Subcutaneous abdominal adipose tissue (tissue), 5 donors: ENCODE results near the gene TAAR1.
"Not testable (repeated sequence)": the region's sequence is repeated elsewhere in the genome, so short reads cannot be mapped to it uniquely, and the experiment has no call there.

Experiments
- H3K27ac ChIP-seq: one replicate; pipeline ENCODE4 v1.7.0; 2013; ENCODE audit warnings: low read depth, mild to moderate bottlenecking, inconsistent platforms, low read length, moderate library complexity
- H3K27me3 ChIP-seq, 5 donors: one replicate each; pipeline ENCODE4 v1.7.0; 2013; ENCODE audit warnings: low read length in 5 of 5, inconsistent platforms in 1 of 5; ENCODE audit not compliant: control insufficient read depth in 5 of 5, insufficient read depth in 4 of 5
- H3K36me3 ChIP-seq, 5 donors: one replicate each; pipeline ENCODE4 v1.7.0; 2013; ENCODE audit warnings: low read length in 5 of 5; ENCODE audit not compliant: control insufficient read depth in 5 of 5, insufficient read depth in 5 of 5
- H3K4me1 ChIP-seq, 5 donors: one replicate each; pipeline ENCODE4 v1.7.0; 2013; ENCODE audit warnings: low read length in 5 of 5, mild to moderate bottlenecking in 3 of 5, moderate library complexity in 1 of 5; ENCODE audit not compliant: control insufficient read depth in 5 of 5, insufficient read depth in 5 of 5
- H3K4me3 ChIP-seq, 5 donors: one replicate each; pipeline ENCODE4 v1.7.0; 2013; ENCODE audit warnings: low read length in 5 of 5, low read depth in 1 of 5
- H3K9ac ChIP-seq, 5 donors: one replicate each; pipeline ENCODE4 v1.7.0; 2013; ENCODE audit warnings: low read length in 5 of 5, mild to moderate bottlenecking in 4 of 5, moderate library complexity in 3 of 5
- H3K9me3 ChIP-seq, 5 donors: one replicate each; pipeline ENCODE4 v1.7.0; 2013; ENCODE audit warnings: low read length in 5 of 5; ENCODE audit not compliant: control insufficient read depth in 5 of 5
- donor health status: healthy.
- donor health status: healthy.
- donor health status: healthy.
- donor health status: healthy.
- donor health status: healthy.

The TAAR1 gene

GRCh38 chr6:132635906-132636305 is 23.1 kb downstream of the TAAR1 start:
- not testable (repeated sequence) for H3K4me1 ChIP-seq, H3K36me3 ChIP-seq, H3K9ac ChIP-seq, H3K27ac ChIP-seq, H3K4me3 ChIP-seq, H3K27me3 ChIP-seq, H3K9me3 ChIP-seq

GRCh38 chr6:132635288-132635687 is 23.7 kb downstream of the TAAR1 start:
- H3K9ac ChIP-seq, H3K4me3 ChIP-seq, H3K27ac ChIP-seq, H3K27me3 ChIP-seq, H3K36me3 ChIP-seq, H3K9me3 ChIP-seq, H3K4me1 ChIP-seq: not testable (repeated sequence)

- H3K36me3 ChIP-seq, result no peaks in the 10 kb centered on the region
- H3K9me3 ChIP-seq, result no peaks in the 10 kb centered on the region
- no peak overlapping the region for H3K9ac ChIP-seq
- H3K27ac ChIP-seq, result no peak overlapping the region
- H3K4me3 ChIP-seq, result no peak overlapping the region
- H3K27me3 ChIP-seq, result peaks cover 0 to 7% (median 6%) of the 10 kb centered on the region in 5 donors
- no peaks in the 10 kb centered on the region for H3K4me1 ChIP-seq
Observed at GRCh38 chr6:132634796-132635195, 24.2 kb downstream of the TAAR1 start.

GRCh38 chr6:132633362-132633761 is 25.6 kb downstream of the TAAR1 start:
- Histone ChIP-seq H3K9me3 (no peaks in the 10 kb centered on the region), H3K9ac (no peak overlapping the region), H3K27ac (no peak overlapping the region), H3K4me3 (no peak overlapping the region), H3K4me1 (no peaks in the 10 kb centered on the region), H3K36me3 (no peaks in the 10 kb centered on the region), H3K27me3 (peaks cover 0 to 7% (median 6%) of the 10 kb centered on the region in 5 donors)

GRCh38 chr6:132624175-132624574 is 34.8 kb downstream of the TAAR1 start, which contains the start of gene TAAR2:
TAAR2 (minus strand) TSS chr6:132624275; CDS start chr6:132624275, 0 bp downstream.
- no peaks in the 10 kb centered on the region for H3K36me3 ChIP-seq
- no peak within 1 kb of the TSS for H3K9ac ChIP-seq
- H3K27me3 ChIP-seq, result no peaks in the 10 kb centered on the region
- no peak within 1 kb of the TSS for H3K4me3 ChIP-seq
- H3K4me1 ChIP-seq, result no peaks in the 10 kb centered on the region
- no peaks in the 10 kb centered on the region for H3K9me3 ChIP-seq
- H3K27ac ChIP-seq, result no peak within 1 kb of the TSS

GRCh38 chr6:132623106-132623845 is 35.7 kb downstream of the TAAR1 start:
- no peaks in the 10 kb centered on the region for H3K36me3 ChIP-seq
- H3K4me3 ChIP-seq, result no peak overlapping the region
- no peaks in the 10 kb centered on the region for H3K4me1 ChIP-seq
- no peaks in the 10 kb centered on the region for H3K9me3 ChIP-seq
- H3K27ac ChIP-seq, result no peak overlapping the region
- H3K27me3 ChIP-seq, result no peaks in the 10 kb centered on the region
- H3K9ac ChIP-seq, result no peak overlapping the region

- Histone ChIP-seq H3K9ac (no peak overlapping the region), H3K4me1 (no peaks in the 10 kb centered on the region), H3K27me3 (no peaks in the 10 kb centered on the region), H3K36me3 (no peaks in the 10 kb centered on the region), H3K9me3 (no peaks in the 10 kb centered on the region), H3K27ac (no peak overlapping the region), H3K4me3 (no peak overlapping the region)
Observed at GRCh38 chr6:132616677-132617076, 42.3 kb downstream of the TAAR1 start.

- no peak overlapping the region for H3K27ac ChIP-seq
- no peak overlapping the region for H3K9ac ChIP-seq
Observed at GRCh38 chr6:132614554-132614953, 44.4 kb downstream of the TAAR1 start.

GRCh38 chr6:132612449-132613108 is 46.4 kb downstream of the TAAR1 start:
- H3K9me3 ChIP-seq, result no peaks in the 10 kb centered on the region

More at GRCh38 chr6:132614554-132614953, 44.4 kb downstream of the TAAR1 start:
- H3K4me1 ChIP-seq, result peaks cover 0 to 7% (median 3%) of the 10 kb centered on the region in 5 donors
- H3K27me3 ChIP-seq, result no peaks in the 10 kb centered on the region
- no peaks in the 10 kb centered on the region for H3K36me3 ChIP-seq
- no peaks in the 10 kb centered on the region for H3K9me3 ChIP-seq
- no peak overlapping the region for H3K4me3 ChIP-seq

GRCh38 chr6:132611616-132612015 is 47.4 kb downstream of the TAAR1 start:
- H3K4me3 ChIP-seq, result no peak overlapping the region
- no peaks in the 10 kb centered on the region for H3K36me3 ChIP-seq
- no peaks in the 10 kb centered on the region for H3K9me3 ChIP-seq
- H3K27ac ChIP-seq, result no peak overlapping the region
- no peak overlapping the region for H3K9ac ChIP-seq
- no peaks in the 10 kb centered on the region for H3K27me3 ChIP-seq
- peaks cover 0 to 8% (median 3%) of the 10 kb centered on the region in 5 donors for H3K4me1 ChIP-seq

More at GRCh38 chr6:132612449-132613108, 46.4 kb downstream of the TAAR1 start:
- no peaks in the 10 kb centered on the region for H3K27me3 ChIP-seq
- H3K36me3 ChIP-seq, result no peaks in the 10 kb centered on the region
- H3K9ac ChIP-seq, result no peak overlapping the region
- H3K27ac ChIP-seq, result no peak overlapping the region
- peaks cover 0 to 8% (median 3%) of the 10 kb centered on the region in 5 donors for H3K4me1 ChIP-seq
- no peak overlapping the region for H3K4me3 ChIP-seq
